NCI-H128 (cell line): ENCODE data around the gene BAZ2B.
"Not testable (repeated sequence)": the region's sequence is repeated elsewhere in the genome, so short reads cannot be mapped to it uniquely, and the experiment has no call there.

Experiments used
- DNase-seq: peaks from one replicate; lab custom pipeline; 2025; ENCODE audit not compliant: unreplicated experiment; lab: John Stamatoyannopoulos, UW

BAZ2B gene

DNA sequence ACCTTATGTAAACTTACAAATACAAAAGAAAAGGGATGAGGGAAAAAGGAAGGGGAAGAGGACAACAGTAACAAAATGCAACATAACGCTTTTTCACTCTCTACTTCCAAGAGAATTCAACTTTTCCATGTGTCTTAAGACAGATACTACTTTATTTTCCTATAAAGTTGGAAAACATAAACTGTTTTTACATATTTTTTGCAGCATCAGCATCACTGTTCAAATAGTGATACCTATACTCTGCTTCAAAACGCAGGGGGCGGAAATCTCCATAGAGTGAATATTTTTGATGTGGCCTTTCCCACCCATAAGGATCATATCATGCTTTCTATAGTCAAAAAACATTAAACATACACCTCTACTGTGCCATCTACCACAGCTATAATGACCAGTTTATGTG is 77.5 kb downstream of the BAZ2B start:
- no peak for DNase-seq

DNA sequence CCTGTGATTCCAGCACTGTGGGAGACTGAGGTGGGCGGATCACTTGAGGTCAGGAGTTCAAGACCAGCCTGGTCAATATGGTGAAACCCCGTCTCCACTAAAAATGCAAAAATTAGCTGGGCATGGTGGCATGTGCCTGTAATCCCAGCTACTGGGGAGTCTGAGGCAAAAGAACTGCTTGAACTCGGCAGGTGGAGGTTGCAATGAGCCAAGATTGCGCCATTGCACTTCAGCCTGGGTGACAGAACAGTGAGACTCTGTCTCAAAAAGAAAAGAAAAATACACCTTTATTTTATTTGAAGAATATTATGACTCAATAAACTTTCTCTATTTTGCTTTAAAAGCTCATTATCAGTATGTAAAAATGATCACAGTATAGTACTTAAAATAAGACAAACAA is 81.1 kb downstream of the BAZ2B start:
- DNase-seq: not testable (repeated sequence)

DNA sequence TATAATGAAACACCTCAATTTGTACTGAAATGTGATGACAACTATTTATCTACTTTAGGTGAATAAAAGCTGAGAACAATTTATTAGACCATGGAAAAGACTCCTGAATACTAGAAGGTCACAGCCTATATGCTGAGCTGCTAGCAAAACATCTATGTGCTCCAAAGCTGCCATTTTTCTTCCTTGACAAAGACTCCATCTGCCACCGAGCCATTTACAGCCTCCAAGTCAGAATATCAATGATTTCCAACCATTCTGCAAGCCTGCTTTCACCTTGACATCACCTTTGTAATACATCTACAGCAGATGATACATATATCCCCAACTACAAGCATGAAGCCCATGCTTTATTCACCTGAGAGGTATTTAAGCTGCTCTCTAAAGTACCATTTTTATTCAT is 84.9 kb downstream of the BAZ2B start:
- no peak for DNase-seq

DNA sequence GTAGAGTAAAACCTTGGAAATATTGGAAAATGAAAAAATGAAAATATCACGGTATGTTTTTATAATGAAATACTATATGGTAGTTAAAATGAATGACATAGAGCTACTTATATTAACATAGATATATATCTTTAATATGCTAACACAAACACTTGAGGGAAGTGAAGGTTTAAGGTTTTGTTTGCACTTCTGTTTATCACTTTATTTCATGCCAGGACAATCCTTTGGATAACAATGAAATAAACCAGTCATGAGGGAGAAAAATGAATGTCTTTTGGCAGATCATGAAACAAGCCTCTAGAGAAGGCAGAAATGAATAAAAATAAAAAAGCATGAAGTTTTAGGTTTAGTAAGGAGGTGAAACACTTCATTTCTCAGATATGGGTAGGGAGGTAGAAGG is 89.9 kb downstream of the BAZ2B start:
- no peak for DNase-seq

DNA sequence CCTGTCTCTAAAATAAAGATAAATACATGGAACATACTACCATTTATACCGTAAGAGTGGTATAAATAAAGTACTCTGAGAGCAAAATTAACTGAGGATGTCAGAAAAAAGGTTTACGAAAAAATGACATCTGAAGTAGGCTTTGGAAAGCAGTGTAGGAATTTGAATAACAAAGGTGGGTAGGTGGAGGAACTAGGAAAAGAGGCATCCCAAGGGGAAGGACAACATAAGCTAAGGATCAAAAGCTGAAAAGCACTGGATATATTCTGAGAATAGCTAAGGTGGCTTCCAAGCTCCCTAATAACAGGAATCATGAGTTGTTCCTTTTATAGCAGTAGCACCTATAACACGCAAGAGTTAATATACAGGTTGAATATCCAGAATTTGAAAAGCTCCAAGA is 91.3 kb downstream of the BAZ2B start:
- DNase-seq: no peak

DNA sequence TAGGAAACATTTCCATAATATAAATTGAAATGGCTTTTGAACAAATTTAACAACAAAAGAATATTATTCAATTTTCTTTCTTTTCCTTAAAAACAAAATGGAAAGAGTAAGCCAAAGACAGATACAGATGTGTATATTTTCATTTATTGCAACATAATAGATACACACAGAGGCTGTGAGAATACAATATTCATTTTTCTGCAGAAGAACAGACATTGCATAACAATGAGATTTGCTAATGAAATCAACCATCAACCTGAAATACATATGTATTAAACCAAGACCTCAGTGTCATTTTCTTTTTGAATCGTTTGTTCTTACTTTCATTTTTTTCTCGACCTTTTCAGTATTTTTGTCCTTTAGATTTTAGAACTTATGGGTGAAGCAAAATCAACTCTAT is 95.1 kb downstream of the BAZ2B start:
- no peak for DNase-seq

DNA sequence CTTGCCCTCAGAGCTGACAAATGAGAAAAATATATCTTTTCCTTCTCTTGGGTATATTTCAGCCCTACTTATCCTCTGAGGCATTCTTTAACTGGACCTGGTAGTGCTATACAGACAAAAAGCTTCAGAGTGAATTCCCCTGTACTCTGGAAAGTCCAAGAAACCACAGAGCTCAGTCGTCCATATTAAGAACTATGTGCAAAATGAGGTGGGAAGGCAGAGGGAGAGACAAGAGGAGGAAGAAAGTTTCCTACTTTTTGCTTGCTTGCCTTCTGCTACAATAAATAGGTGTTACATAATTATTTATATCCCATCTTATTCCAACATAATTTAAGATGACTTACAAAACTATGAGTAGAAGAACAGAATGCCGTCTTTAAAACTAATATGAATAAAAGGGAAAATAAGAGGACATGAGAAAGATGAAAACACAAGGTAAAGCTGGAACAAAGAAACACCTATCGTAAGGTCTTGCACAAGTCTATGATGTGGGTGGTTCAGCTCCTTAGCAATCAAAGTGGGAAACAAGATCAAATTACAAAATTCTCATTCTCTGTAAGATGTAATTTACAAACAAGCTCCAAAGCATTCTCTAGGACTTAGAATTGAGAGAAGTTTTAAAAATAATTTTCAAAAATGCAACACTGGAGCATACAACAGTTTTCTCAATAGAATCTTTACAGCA is 97.9 kb downstream of the BAZ2B start:
- no peak for DNase-seq

DNA sequence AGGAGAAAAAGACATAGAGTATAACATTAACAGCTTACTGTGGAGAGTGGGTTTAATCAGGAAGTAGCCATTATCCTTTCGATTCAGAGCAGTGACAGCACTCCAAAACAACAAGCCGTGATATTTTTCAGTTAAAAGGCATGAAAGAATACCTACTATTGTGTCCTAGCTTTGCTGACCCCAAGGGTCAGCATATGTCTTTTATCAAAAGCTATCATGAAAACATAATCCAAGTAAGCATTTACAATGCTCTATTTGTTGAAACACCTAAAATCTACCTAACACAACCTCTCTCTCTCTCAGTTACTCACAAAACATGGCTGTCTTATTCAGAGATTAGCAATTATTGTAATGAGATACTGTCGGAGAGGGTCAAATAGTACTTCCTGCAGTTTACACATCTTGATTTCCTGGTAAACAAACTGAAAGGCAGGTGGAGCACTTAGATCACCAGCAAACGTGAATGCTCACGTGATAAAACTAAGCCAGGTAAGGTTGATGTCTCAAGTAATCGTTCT is 100.0 kb downstream of the BAZ2B start:
- DNase-seq: peak; percentile 32

DNA sequence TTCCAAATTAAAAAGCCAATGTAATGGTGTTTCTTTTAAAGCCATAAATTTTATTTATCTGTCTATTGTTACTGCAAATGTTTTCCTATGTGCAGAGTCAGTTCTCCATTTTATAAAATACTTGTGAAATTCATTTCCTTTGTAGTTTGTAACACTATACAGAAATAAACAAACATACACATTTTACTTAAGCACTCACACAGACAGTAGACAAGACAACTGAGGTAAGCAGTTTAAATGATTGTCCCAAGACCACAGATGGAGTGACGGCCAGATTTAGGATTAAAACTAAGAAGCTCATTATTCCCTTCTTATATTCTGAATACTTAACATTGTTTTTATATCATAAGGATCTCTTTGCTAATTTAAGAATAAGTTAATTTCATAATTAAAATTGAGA is 100.9 kb downstream of the BAZ2B start:
- DNase-seq: no peak

DNA sequence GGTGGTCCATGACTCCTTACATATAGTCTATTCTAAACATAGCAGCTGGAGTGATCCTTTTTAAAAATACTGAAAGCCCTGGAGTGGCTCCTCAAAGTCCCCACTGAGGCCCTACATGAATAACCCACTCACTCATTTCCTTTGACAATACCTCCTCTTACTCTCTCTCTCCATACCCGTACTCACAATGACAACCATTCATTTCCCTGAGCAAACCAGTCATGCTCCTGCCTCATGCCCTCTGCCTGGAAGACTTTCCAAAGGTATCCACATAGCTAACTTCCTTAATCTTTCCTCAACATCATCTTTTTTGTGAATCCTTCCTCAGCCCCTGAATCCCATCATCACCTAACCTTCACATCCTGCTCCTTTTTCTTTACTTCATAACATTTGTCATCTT is 102.6 kb downstream of the BAZ2B start:
- no peak for DNase-seq

DNA sequence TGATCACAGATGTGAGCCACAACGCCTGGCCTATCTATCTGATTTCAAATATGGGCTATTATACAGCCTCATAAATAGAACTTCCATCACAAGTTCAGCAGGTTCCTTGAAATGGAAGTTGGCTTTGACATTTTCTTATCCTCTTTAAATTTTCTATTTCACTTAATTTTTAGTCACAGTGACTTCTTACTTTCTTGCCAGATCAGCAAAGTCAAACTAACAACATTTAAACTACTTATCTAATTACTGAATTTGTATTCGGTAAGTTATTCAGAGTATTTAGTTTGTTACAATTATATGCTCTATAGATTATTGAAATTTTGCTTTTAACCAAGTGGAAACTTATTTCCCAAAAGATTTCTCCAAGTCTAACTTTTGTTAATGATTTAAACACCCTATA is 108.2 kb downstream of the BAZ2B start:
- no peak for DNase-seq

DNA sequence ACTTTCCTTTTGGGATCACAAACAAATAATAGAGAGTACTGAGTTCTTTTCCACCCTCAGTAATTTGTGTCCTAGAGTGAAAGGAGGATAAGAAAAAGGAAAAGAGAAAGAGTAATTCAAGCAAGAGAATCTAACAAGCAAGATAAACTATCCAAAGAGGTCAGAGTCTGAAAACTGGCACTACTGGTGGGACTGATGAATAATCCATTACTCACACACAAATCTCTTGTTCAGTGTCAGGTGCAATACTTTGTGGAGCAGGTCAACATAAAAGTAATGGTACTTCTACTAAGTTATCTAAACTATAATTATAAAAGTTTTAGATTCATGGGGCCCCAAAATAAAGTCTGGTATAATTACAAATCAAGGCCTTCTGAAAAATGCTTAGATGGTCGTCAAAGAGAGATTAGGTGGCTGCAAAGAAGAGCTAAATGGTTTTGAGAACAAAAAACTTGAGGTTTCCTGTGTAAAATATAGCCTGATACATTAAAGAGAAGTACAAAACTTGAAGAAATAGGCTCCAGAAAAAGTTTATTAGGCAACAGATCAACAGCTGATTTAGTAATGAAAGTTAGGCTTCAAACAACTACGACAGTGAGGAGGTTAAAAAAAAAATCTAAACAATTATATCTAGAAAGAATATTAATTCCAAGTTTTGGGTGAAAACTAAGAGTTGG is 109.4 kb downstream of the BAZ2B start:
- DNase-seq: no peak

DNA sequence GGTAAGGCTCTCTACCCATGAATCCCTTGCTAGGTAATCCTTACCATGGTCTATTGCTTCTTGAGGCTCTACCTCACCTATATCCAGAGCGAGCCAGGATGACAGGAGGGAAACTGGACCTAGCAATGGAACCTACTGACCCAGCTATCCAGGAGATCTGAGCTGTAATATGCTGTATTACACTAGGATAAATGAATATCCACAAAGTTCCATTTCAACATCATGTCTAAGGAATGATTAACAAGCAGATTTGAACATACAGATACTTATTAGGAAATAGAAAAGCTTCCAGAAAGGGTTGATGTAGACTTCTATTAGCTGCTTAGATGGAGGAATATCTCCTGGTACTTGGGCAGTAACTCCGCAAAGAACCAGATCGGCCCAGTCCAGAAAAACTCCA is 110.1 kb downstream of the BAZ2B start:
- DNase-seq: no peak

DNA sequence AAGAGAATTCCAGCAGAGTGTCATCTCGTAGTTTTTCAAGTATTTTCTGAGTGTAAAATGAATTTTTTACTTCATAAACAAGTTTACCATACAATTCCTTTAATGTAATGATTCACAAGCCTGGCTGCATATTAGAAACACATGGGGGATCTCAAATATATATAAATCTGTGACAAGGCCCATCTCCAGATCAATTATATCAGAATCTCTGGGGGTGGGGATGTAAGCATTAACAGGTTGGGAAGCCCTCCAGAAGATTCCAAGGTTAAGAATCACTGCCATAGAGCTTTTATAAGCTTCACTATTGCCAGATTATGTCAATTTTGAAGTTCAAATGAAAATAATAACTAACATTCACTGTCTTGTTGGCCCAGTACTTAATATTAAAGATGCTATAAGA is 111.2 kb downstream of the BAZ2B start:
- no peak for DNase-seq

DNA sequence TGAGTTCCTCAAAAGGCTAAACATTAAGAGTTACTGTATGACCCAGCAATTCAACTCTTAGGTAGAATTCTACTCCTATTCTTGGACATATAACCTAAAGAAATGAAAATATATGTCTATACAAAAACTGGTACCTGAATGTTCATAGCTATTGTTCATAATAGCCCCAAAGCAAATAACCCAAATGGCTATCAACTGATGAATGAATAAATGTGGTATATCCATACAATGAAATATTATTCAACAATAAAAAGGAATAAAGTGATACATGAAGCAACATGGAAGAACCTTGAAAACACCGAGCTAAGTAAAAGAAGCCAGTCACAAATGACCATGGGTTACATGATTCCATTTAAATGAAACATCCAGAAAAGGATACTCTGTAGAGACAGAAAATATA is 114.6 kb downstream of the BAZ2B start:
- DNase-seq: no peak

DNA sequence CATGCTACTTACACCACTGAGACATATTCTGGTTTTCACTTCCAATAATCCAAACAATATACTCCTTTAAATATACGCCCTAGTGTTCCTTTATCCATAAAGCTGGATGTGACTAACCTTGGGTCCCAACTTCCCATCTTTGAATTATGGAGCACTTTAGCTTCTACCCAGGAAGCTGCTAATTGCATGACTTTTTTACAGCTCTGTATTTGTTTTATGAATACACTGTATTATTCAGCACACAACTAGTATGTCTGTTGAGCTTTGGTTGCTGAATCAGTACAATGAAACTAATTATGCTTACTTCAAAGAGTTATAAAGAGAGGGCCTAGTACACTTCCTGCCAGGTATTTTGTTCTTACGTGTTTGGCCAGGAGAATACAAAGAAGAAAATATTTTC is 118.5 kb downstream of the BAZ2B start:
- no peak for DNase-seq

DNA sequence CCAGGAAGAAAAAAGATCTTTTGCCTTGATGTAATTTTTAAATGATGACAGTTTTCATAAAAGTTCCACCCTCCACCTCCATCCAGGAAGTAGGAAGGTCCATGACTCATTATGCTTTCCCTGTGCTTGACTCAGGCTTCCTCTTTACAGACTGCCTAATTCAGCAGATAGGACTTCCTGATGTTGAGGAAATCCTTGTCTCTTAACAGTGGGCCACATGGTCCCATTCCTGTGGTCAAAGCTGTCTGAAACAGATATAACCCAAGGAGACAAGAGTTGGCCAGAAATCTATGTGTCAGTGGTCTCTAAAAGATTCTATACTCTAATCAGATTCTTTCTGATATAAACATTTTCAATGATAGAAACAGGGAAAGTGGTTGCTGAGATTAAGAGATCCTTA is 119.1 kb downstream of the BAZ2B start:
- DNase-seq: no peak

DNA sequence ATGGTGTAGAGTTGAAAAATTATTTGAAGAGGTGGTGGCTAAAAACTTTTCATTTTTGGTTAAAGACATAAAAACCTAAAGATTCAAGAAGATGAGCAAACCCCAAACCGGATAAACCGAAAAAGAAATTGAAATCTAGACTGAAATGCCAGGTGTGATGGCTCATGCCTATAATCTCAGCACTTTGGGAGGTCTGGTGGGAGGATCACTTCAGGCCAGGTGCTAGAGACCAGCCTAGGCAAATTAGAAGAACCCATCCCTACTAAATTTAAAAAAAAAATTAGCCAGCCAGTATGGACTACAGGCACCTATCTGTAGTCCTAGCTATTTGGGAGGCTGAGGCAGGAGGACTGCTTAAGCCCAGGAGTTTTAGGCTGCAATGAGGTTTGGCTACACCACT is 126.9 kb downstream of the BAZ2B start:
- DNase-seq: no peak

DNA sequence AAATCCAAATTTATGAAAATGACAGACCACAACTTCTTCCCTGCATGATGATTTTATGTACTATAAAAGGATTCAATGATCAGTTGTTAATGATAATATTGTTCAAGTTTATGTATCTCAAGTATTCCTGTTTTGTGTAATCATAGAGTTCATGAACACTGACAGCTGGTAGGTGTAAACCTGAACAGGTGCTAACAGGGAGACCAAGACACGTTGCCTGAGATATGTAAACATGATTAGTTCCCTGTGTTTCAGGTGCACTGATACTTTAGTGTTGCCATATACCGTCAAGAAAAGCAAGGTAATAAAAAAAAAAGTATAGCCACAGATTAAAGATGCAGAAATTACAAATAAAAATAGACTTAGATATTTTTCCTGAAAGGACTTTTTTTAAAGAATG is 131.8 kb downstream of the BAZ2B start:
- DNase-seq: no peak

DNA sequence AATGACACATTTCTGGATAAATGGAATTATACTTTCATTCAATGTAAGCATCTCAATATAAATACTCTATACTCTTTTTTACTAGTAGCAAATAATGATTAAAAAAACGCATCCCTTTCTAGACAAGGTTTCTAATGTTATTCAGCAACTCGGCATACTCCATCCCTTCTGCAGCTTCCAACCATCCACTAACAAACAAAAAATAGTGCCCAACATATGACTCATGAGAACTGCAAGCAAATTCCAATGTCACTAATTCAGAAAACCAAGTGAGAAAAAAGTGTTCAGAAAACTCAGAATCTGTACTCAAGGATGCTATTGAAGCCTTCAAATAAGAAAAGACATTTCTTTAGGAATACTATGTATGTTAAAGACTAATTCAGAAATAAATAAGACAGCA is 140.0 kb downstream of the BAZ2B start:
- DNase-seq: no peak

DNA sequence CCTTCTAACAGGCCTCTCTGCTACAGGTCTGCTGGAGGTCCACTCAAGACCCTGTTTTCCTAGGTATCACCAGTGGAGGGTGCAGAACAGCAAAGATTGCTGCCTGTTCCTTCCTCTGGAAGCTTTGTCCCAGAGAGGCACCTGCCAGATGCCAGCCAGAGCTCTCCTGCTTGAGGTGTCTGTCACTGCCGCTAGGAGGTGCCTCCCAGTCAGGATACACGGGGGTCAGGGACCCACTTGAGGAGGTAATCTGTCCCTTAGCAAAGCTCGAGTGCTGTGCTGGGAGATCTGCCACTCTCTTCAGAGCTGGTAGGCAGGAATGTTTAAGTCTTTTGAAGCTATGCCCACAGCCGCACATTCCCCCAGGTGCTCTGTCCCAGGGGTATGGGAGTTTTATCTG is 140.6 kb downstream of the BAZ2B start:
- no peak for DNase-seq

DNA sequence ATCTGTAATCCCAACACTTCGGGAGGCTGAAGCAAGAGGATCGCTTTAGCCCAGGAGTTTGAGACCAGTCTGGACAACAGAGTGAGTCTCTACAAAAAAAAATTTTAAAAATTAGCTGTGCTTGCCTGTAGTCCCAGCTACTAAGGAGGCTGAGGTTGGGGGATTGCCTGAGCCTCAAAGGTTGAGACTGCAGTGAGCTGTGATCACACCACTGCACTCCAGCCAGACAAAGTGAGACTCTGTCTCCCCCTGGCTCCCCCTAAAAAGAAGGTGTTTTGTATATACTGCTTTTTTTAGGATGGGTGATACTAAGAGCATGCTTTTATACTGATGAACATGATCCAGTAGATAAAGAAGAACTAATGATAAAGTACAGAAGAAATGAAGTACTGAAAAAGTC is 145.0 kb downstream of the BAZ2B start:
- DNase-seq: no peak

DNA sequence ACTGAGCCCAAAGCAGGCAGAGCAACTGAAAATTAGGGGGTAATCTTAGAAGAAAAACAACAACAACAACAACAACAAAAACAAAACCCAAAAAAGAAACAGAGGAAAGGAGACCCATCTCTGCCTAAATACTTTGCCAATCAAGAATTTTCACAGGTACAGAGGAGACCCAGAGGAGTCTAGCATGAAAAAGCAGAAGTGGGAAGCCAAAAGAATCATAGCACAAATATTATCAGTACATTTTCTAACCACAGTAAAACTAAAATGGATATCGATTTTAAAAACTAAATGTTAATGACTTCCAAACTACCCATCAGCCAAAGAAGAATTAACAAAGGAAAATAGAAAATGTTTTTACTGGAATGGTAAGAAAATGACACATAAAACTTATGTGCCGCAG is 148.1 kb downstream of the BAZ2B start:
- DNase-seq: no peak
